ENCODE results near the gene ERP27.

- no peak for TF ChIP-seq POLR2A (IDR thresholded peaks at IDR 0.05)
- TF ChIP-seq, protein P1, sequence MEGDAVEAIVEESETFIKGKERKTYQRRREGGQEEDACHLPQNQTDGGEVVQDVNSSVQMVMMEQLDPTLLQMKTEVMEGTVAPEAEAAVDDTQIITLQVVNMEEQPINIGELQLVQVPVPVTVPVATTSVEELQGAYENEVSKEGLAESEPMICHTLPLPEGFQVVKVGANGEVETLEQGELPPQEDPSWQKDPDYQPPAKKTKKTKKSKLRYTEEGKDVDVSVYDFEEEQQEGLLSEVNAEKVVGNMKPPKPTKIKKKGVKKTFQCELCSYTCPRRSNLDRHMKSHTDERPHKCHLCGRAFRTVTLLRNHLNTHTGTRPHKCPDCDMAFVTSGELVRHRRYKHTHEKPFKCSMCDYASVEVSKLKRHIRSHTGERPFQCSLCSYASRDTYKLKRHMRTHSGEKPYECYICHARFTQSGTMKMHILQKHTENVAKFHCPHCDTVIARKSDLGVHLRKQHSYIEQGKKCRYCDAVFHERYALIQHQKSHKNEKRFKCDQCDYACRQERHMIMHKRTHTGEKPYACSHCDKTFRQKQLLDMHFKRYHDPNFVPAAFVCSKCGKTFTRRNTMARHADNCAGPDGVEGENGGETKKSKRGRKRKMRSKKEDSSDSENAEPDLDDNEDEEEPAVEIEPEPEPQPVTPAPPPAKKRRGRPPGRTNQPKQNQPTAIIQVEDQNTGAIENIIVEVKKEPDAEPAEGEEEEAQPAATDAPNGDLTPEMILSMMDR (IDR thresholded peaks at IDR 0.05): no peak
These were observed 7.0 kb downstream of the ERP27 start for GRCh38 chr12:14931359-14931758.
